NCI-H446 (cell line): ENCODE data around the gene DAO.
"Not testable (repeated sequence)": the region's sequence is repeated elsewhere in the genome, so short reads cannot be mapped to it uniquely, and the experiment has no call there.

Source experiments
- DNase-seq, 2 experiments: peaks; one replicate each; lab custom pipeline; 2025; lab: John Stamatoyannopoulos, UW

Gene DAO

GRCh38 chr12:108879615-108880254 is at the start of gene DAO:
Gene DAO (plus strand): TSS chr12:108880092. CDS start chr12:108885007, 4,915 bp downstream.
- no peak for DNase-seq

- DNase-seq: no peak
Observed at GRCh38 chr12:108831309-108831991, 48.4 kb upstream of the DAO start.

- DNase-seq: no peak
Observed at GRCh38 chr12:108832208-108832607, 47.7 kb upstream of the DAO start.

GRCh38 chr12:108832730-108833354 is 47.0 kb upstream of the DAO start:
- no peak for DNase-seq

DNA sequence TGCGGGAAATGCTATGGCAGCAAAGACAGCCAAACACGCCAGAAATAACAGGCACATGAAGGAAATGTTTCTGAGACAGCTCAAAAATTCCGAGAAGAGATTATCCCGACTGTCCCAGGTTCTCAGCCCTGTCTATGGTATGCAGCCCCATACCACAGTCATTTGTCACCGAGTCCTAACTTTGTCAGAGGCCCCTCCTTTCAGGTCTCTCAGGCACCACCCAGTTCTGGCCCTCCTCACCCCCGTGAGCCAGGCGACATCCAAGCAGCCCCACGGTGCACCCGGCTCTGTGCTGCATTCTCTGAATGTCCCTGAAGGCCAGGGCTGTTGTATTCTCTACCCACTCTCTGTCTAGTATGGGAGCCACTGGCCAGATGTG is 46.5 kb upstream of the DAO start:
- no peak for DNase-seq

DNA sequence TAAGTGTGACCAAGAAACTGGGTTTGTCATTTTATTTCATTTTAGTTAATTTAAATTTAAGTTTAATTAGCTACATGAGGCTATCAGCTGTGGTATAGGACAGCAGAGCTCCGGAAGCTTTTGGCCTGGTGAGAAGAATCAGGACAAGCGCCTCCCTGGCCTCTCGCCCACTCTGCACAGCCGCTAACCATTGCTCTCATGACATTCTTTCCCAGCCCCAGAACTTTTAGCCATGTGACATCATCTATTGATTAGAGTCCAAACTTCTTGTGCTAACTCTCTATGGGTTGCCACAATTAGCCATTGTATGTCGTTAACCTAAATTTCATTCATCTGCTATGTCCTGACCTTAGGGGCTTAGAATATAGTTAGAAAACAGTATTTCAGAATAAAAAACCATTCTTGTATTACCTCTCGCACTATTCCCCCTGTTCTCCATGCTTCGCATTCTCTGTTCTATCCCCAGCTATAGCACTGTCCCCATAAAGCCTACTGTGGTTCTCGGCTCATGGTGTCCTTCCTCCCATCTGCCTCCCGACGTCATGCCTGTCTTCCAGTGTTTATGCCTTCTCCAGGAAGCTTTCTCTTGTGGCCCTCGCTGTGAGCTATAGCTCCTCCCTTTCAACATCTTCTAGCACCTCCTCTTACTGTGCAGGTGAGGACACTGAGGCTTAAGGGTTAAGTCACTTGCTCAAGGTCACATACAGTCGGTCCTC is 46.0 kb upstream of the DAO start:
- no peak for DNase-seq

DNA sequence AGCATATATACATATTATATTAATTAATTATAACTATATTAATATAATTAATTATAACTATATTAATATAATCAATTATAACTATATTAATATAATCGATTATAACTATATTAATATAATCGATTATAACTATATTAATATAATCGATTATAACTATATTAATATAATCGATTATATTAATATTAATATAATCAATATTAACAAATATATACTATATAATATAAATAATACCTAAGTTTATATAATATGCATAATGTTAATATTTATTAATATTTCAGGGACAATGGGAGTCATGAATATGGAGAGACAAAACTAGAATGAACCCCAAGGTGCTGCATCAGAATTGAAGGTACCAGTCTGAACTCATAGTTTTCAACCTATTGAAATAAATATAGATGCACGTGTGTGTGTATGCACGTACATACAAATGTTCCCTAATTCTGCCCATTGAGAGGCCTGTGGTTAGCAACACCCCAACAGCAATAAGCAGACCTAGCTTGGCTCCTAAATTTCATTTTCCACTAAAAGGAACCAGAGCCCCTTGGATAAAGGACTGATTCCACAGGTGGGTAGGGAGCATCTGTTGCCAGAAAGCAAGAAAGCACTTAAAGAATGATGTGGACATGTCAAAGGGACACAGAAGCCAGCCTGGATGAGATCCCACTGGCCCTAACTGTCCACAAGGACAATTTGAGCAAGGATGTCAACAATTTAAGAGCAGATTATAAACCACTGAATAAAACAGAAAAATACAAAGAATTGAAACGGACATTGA is 43.8 kb upstream of the DAO start:
- DNase-seq: no peak

- DNase-seq: no peak
Observed at GRCh38 chr12:108837239-108837638, 42.7 kb upstream of the DAO start.

GRCh38 chr12:108837680-108838079 is 42.2 kb upstream of the DAO start:
- DNase-seq: no peak

DNA sequence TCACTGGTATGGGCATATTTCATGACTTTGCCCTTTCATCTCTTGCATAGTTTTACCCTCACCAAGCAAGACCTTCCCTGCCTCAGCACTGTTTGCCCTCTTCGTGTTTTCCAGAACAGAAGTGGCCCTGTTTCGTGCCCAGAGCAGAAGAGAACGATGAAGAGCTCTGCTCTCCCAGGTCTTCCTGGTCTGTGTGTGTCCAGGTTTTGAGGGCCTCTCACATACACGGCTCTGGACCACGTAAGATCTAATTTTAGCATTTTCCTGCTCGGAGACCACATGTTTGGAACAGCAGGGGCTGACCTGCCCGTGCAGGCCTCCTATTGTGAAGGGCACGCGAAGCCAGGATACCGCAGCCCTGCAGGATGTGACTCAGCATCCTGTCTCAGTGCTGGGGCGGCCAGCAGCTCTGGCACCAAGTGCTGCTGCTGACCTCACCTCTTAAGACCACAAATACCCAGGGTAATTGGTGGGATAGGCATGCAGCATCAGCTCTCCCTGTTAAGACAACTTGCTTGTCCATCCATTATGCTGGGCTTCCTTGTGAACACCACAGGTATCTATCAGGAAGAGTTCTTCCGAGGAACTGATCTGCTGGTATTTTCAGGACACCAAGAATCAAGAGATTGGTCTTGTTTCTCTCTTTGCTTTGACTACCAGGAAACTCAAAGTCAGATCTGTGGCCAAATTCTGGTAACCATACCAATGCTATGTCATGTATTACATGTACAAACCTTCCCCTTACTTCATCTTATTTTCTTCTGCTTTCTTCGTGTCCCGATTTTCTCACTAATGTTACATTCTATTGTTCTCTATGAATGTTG is 41.5 kb upstream of the DAO start:
- peak; percentile 11 to 61 for DNase-seq

DNA sequence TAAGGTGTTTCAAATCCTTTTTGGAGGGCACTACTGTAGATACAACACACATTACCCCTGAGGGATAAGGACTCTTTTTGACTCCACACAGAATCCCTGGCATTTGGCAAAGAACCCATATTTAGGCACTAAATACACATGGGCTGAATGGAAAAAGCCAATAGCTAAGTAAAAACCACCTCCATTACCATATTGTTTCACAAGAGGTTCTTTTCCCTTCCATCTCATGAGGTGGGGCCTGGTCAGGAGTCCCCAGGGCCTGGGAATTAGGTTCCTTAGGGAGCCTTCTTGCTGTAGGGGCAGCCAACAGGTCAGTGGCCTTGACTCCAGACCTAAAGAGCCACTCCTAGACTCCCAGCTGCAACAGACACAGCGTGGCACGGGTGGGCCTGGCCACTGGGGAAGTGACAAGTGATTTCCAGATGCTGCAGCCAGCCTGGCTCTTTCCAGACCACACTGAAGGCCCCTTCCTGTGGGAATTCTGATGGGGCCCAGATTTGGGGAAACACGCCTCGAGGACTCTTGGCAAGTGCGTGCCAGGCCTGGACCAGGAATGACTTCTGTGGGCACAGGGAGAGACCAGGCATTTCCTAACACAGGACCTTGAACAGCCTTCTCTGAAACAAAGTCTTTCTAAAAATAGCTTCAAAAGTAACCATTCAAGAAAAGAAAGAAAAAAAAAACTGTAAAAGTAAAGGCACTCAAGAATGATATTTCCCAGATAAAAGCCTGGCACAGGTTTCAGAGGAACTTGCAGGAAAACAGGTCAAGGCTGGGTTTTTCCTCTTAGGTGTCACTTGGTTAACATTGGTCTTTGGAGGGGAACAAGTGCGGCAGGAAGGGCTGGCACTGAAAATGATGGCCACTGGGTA is 40.6 kb upstream of the DAO start:
- no peak for DNase-seq

DNA sequence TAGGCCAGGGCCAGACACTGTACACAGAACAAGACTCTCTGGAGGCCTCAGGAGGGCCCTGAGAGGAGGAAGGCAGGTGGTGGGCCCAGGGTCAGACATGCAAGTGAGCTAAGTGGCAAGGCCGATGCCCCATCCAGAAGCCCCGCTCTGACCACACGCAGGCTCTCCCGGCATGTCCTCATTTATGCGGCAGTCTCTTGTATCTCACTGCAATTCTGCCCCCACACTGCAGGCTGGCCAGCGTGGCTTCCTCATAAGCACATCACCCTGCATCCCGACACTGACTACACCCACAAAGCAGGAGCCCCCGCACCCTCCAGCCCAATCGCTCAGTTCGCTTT is 40.0 kb upstream of the DAO start:
- no peak for DNase-seq

DNA sequence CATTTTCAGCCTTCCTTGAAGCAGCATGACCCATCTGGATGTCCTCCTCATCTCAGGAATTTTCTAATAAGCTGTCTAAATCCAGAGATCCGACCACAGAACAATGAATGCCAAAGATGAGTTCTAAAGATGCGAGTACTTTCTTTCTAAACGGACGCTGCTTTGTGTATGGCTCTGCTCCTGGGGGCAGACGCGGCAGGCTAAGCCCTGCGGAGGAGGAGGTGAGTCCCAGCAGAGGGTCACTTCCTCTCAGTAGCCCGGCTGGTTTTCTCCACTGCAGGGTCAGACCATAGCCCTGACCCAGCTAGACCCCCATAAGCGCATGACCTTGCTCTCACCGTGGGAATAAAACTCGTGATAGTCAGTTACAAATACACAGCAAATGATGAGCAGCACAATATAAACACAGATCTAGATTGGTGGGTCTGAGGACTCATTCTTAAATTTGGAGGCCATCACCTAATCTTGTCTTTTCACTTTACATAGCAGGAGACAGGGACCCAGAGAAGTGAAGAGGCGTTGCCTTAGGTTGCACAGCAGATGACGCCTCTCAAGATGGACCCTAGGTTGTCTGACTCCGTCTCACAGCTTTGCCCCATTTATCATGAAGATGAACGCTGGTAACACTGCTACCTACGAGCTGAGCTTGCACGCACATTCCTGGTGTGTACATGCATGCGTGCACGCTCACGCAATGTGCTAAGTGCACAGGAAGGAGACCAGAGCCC is 39.1 kb upstream of the DAO start:
- DNase-seq: no peak

GRCh38 chr12:108841825-108842224 is 38.1 kb upstream of the DAO start:
- DNase-seq: not testable (repeated sequence)

DNA sequence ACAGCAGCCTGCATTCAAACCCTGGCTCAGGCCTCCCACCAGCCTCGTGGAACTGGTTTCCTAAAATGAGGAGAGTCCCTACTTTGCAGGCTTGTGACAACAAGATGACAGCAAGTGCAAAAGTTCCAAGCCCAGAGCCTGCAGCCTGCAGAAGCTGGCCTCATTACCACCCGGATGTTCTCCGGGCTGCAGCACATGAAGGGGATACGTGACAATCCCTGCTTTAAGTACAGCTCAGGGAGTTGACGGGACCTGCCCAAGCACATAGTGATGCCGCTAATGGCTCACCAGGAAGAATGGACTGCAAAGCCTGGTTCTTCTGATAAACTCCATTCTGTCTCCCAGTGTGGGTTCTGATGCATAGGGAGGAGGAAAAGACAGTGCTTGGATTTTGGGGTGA is 37.5 kb upstream of the DAO start:
- DNase-seq: no peak

DNA sequence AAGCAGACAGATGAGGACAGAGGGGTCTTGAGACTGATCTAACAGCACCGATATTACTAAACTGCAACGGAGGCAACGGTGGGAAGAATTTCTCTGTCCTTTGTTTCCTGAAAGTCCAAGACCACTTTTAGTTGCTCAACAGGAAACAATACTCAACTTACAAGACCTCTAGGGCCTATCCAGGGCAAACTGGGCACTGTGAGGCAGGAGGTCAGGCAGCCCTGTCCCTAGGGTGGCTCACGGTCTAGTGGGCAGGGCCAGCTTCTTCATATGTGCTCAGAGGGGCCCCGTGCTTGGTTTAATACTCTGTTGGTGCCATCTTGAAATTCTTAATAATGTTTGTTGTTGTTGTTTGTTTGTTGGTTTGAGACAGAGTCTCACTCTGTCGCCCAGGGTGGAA is 36.7 kb upstream of the DAO start:
- DNase-seq: no peak

- no peak for DNase-seq
Observed at GRCh38 chr12:108845696-108846095, 34.2 kb upstream of the DAO start.

DNA sequence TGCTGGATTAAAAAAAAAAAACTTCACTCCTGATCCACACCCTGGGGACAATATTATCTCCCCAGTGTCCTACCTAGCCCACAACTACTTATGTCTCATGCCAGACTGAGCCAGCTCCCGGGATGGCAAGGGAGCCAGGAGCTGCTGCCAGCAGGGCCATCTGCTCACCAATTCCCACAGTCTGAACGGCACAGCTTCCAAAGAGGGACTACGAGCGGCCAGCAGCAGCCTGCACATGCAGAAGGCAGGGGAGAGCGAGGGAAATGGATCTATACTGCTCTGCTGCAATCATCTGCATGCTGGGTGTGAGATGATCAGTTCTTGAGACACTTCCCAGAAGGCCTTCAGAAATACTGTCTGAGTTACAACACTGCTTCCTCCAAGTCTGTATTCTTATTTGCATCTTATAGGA is 33.6 kb upstream of the DAO start:
- peak; percentile 88 to 91 for DNase-seq

GRCh38 chr12:108847705-108848104 is 32.2 kb upstream of the DAO start:
- DNase-seq: no peak

DNA sequence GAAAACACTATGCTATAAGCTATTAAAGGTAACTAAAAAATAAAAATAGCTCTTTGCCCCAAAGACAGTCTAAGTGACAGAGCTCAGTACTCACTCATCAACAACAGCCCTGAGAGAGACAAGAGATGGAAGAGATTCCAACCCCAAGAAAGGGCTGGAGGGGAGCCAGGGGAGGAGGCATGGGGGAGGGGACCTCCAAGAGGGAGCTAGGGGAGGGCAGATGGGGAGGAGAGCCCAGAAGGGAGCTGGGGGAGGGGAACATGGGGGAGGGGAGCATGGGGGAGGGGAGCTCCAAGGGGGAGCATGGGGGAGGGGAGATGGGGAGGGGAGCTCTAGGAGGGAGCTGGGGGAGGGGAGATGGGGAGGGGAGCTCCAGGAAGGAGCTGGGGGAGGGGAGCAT is 30.2 kb upstream of the DAO start:
- DNase-seq: no peak
